Naive thymus-derived CD4-positive, alpha-beta T cell (primary cell): ENCODE results near the gene KCNN4. TPM values are rescaled to one million over a fixed set of nuclear protein-coding genes. Genes with fewer than 3 reads are reported as not detected.

Source experiments
- ATAC-seq: fragments of 150-1000 bp; cut with Tn5 transposase; 2 replicates; pipeline ENCODE4 v1.10.0; 2021; ENCODE audit warnings: mild to moderate bottlenecking, moderate library complexity
- CTCF ChIA-PET: fragments of 350-600 bp; sonication (Branson Sonifier 250); formaldehyde crosslinking; loops from one replicate; lab custom pipeline; 2021; ENCODE audit warnings: antibody characterized with exemption; lab: Charles Lee
- POLR2A ChIA-PET: fragments of 350-600 bp; sonication (Branson Sonifier 250); formaldehyde crosslinking; loops from one replicate; lab custom pipeline; 2021; ENCODE audit warnings: antibody characterized with exemption, inconsistent platforms; lab: Charles Lee
- DNase-seq, 9 donors: peaks; one replicate each; pipeline versions ENCODE4 v3.0.0 to v3.0.0-alpha.2; 2020 to 2022; ENCODE audit warnings: mixed read lengths in 1 of 9
- H3K27ac ChIP-seq: one replicate; pipeline ENCODE4 v1.7.0; 2013; ENCODE audit warnings: mild to moderate bottlenecking, low read depth, low read length, moderate library complexity
- H3K27me3 ChIP-seq, 2 donors: one replicate each; pipeline ENCODE4 v1.7.0; 2013; ENCODE audit warnings: low read length in 2 of 2, mild to moderate bottlenecking in 2 of 2, moderate library complexity in 2 of 2; ENCODE audit not compliant: control insufficient read depth in 2 of 2, insufficient read depth in 2 of 2
- H3K36me3 ChIP-seq, 3 experiments: 1 replicate in 2 of 3; 2 replicates in 1 of 3; pipeline ENCODE4 v1.7.0; 2013; ENCODE audit warnings: low read length in 3 of 3, mild to moderate bottlenecking in 3 of 3, moderate library complexity in 1 of 3; ENCODE audit not compliant: insufficient read depth in 3 of 3, control insufficient read depth in 2 of 3
- H3K4me1 ChIP-seq, 2 donors: one replicate each; pipeline ENCODE4 v1.7.0; 2013; ENCODE audit warnings: low read length in 2 of 2, mild to moderate bottlenecking in 2 of 2, moderate library complexity in 1 of 2; ENCODE audit not compliant: control insufficient read depth in 2 of 2, insufficient read depth in 2 of 2
- H3K4me3 ChIP-seq: 2 replicates; pipeline ENCODE4 v1.7.0; 2013; ENCODE audit warnings: mild to moderate bottlenecking, low read length
- H3K9me3 ChIP-seq, 3 experiments: 1 replicate in 2 of 3; 2 replicates in 1 of 3; pipeline ENCODE4 v1.7.0; 2013; ENCODE audit warnings: low read length in 3 of 3; ENCODE audit not compliant: control insufficient read depth in 2 of 3
- H3K27ac Mint-ChIP-seq, 9 donors: one replicate each; pipeline ENCODE4 v1.8.0; 2020 to 2022; ENCODE audit warnings: mixed read lengths in 9 of 9, mild to moderate bottlenecking in 8 of 9, moderate library complexity in 5 of 9, inconsistent platforms in 2 of 9
- H3K27me3 Mint-ChIP-seq, 5 donors: one replicate each; pipeline ENCODE4 v1.8.0; 2021 to 2022; ENCODE audit warnings: mixed read lengths in 5 of 5, mild to moderate bottlenecking in 1 of 5
- H3K36me3 Mint-ChIP-seq, 5 donors: one replicate each; pipeline ENCODE4 v1.8.0; 2020 to 2022; ENCODE audit warnings: mixed read lengths in 5 of 5, mild to moderate bottlenecking in 3 of 5, inconsistent platforms in 1 of 5
- H3K4me1 Mint-ChIP-seq, 7 donors: one replicate each; pipeline ENCODE4 v1.8.0; 2020 to 2022; ENCODE audit warnings: mixed read lengths in 7 of 7, mild to moderate bottlenecking in 3 of 7, inconsistent platforms in 1 of 7
- H3K4me3 Mint-ChIP-seq, 10 donors: one replicate each; pipeline ENCODE4 v1.8.0; 2020 to 2022; ENCODE audit warnings: mild to moderate bottlenecking in 10 of 10, mixed read lengths in 10 of 10, moderate library complexity in 6 of 10, inconsistent platforms in 2 of 10
- H3K9me3 Mint-ChIP-seq, 11 donors: one replicate each; pipeline ENCODE4 v1.8.0; 2020 to 2022; ENCODE audit warnings: mixed read lengths in 11 of 11, mild to moderate bottlenecking in 4 of 11, inconsistent platforms in 1 of 11, moderate library complexity in 1 of 11
- intact Hi-C, 2 donors: fragments of 100-400 bp; cut with micrococcal nuclease; formaldehyde crosslinking; loops; one replicate each; pipeline ENCODE4 v1.15.1; 2023
- polyA plus RNA-seq, 2 donors: library from polyadenylated mRNA; unstranded; fragments of 300-500 nt; fragmentation: Illumina TruSeq; gene quantifications; one replicate each; pipeline ENCODE4 v1.2.3, GENCODE V29; 2021
- total RNA-seq, 6 experiments: library from RNA in 5 of 6; stranded (reverse) in 5 of 6; gene quantifications; 1 replicate in 5 of 6; 2 replicates in 1 of 6; pipeline ENCODE4 v1.2.3 and lab custom pipeline; 2021 to 2026

The KCNN4 gene
- total and polyA plus RNA-seq, 7 experiments from 2014 or later = 8.1 to 53.4 (median 17.3) TPM

GRCh38 chr19:43729919-43730318 is 50.9 kb downstream of the KCNN4 start:
- Histone ChIP-seq H3K27ac (no peak overlapping the region), H3K36me3 (peaks cover 6 to 65% (median 18%) of the 10 kb centered on the region in 3 experiments), H3K4me1 (no peaks in the 10 kb centered on the region), H3K9me3 (no peaks in the 10 kb centered on the region), H3K4me3 (no peak overlapping the region), H3K27me3 (no peaks in the 10 kb centered on the region)
- peaks cover 0 to 10% (median 6%) of the 10 kb centered on the region in 7 donors for H3K4me1 Mint-ChIP-seq
- no peak overlapping the region for H3K4me3 Mint-ChIP-seq
- DNase-seq = no peak
- POLR2A ChIA-PET = no interaction called here
- ATAC-seq = no peak
- no peaks in the 10 kb centered on the region for H3K9me3 Mint-ChIP-seq
- H3K36me3 Mint-ChIP-seq = peaks cover 5 to 52% (median 28%) of the 10 kb centered on the region in 5 donors
- H3K27me3 Mint-ChIP-seq = no peaks in the 10 kb centered on the region
- intact Hi-C loops = no loop called here
- peak overlapping the region in 5 of 9 donors; percentile 6 to 78 (median 38) for H3K27ac Mint-ChIP-seq
- CTCF ChIA-PET = no interaction called here

GRCh38 chr19:43727593-43727853 is 53.2 kb downstream of the KCNN4 start:
- H3K9me3 Mint-ChIP-seq = no peaks in the 10 kb centered on the region
- intact Hi-C loops = no loop called here
- DNase-seq (no peak), ATAC-seq (no peak)
- ChIA-PET CTCF (no interaction called here), POLR2A (no interaction called here)
- no peak overlapping the region for H3K4me3 Mint-ChIP-seq
- Histone ChIP-seq H3K36me3 (peaks cover 6 to 41% (median 8%) of the 10 kb centered on the region in 3 experiments), H3K27ac (no peak overlapping the region), H3K27me3 (no peaks in the 10 kb centered on the region), H3K4me1 (no peaks in the 10 kb centered on the region), H3K4me3 (no peak overlapping the region), H3K9me3 (no peaks in the 10 kb centered on the region)
- H3K36me3 Mint-ChIP-seq = peaks cover 0 to 38% (median 18%) of the 10 kb centered on the region in 5 donors
- no peaks in the 10 kb centered on the region for H3K27me3 Mint-ChIP-seq
- peaks cover 0 to 12% (median 6%) of the 10 kb centered on the region in 7 donors for H3K4me1 Mint-ChIP-seq
- H3K27ac Mint-ChIP-seq = no peak overlapping the region

GRCh38 chr19:43726736-43727592 is 53.8 kb downstream of the KCNN4 start:
- Mint-ChIP-seq H3K36me3 (peaks cover 0 to 32% (median 16%) of the 10 kb centered on the region in 5 donors), H3K4me1 (peaks cover 0 to 12% (median 6%) of the 10 kb centered on the region in 7 donors), H3K27me3 (no peaks in the 10 kb centered on the region), H3K27ac (peak overlapping the region in 4 of 9 donors; percentile 21 to 72 (median 45)), H3K9me3 (no peaks in the 10 kb centered on the region), H3K4me3 (no peak overlapping the region)
- CTCF ChIA-PET = no interaction called here
- no peaks in the 10 kb centered on the region for H3K4me1 ChIP-seq
- H3K27me3 ChIP-seq = no peaks in the 10 kb centered on the region
- H3K9me3 ChIP-seq = no peaks in the 10 kb centered on the region
- DNase-seq (no peak), ATAC-seq (no peak)
- no peak overlapping the region for H3K4me3 ChIP-seq
- POLR2A ChIA-PET = no interaction called here
- H3K27ac ChIP-seq = no peak overlapping the region
- peaks cover under 1 to 36% (median 4%) of the 10 kb centered on the region in 3 experiments for H3K36me3 ChIP-seq
- intact Hi-C loops = no loop called here

- DNase-seq = no peak
- ChIA-PET POLR2A (interaction anchor here (0.6 kb wide), 1 partner anchor 62 kb away, joined by 4 read pairs; no protein-coding TSS in a partner anchor), CTCF (no interaction called here)
- no peak overlapping the region for H3K4me3 Mint-ChIP-seq
- Histone ChIP-seq H3K4me3 (no peak overlapping the region), H3K9me3 (no peaks in the 10 kb centered on the region), H3K36me3 (peaks cover 0 to 21% (median 0%) of the 10 kb centered on the region in 3 experiments), H3K4me1 (no peaks in the 10 kb centered on the region), H3K27me3 (no peaks in the 10 kb centered on the region), H3K27ac (no peak overlapping the region)
- H3K36me3 Mint-ChIP-seq = peaks cover 0 to 24% (median 12%) of the 10 kb centered on the region in 5 donors
- peaks cover 0 to 12% (median 6%) of the 10 kb centered on the region in 7 donors for H3K4me1 Mint-ChIP-seq
- peak; percentile 40 for ATAC-seq
- no peaks in the 10 kb centered on the region for H3K9me3 Mint-ChIP-seq
- H3K27me3 Mint-ChIP-seq = no peaks in the 10 kb centered on the region
- H3K27ac Mint-ChIP-seq = peak overlapping the region in 6 of 9 donors; percentile 2 to 51 (median 30)
- intact Hi-C loops = no loop called here
These were observed 55.3 kb downstream of the KCNN4 start for GRCh38 chr19:43725468-43725867.

- H3K4me3 Mint-ChIP-seq = no peak overlapping the region
- no peaks in the 10 kb centered on the region for H3K27me3 ChIP-seq
- intact Hi-C loops = loop anchor here in 1 of 2 donors (5.0 kb wide), 1 partner anchor 58 kb away; no protein-coding TSS in a partner anchor
- peak overlapping the region in 1 of 9 donors; percentile 28 for H3K27ac Mint-ChIP-seq
- ATAC-seq = no peak
- no peaks in the 10 kb centered on the region for H3K4me1 ChIP-seq
- ChIA-PET POLR2A (interaction anchor here (0.6 kb wide), 1 partner anchor 62 kb away, joined by 4 read pairs; no protein-coding TSS in a partner anchor), CTCF (no interaction called here)
- peaks cover 0 to 12% (median 6%) of the 10 kb centered on the region in 7 donors for H3K4me1 Mint-ChIP-seq
- no peak overlapping the region for H3K27ac ChIP-seq
- H3K36me3 ChIP-seq = peaks cover 0 to 15% (median 0%) of the 10 kb centered on the region in 3 experiments
- no peaks in the 10 kb centered on the region for H3K27me3 Mint-ChIP-seq
- H3K9me3 Mint-ChIP-seq = no peaks in the 10 kb centered on the region
- DNase-seq = no peak
- H3K36me3 Mint-ChIP-seq = peaks cover 0 to 20% (median 9%) of the 10 kb centered on the region in 5 donors
- no peak overlapping the region for H3K4me3 ChIP-seq
- no peaks in the 10 kb centered on the region for H3K9me3 ChIP-seq
These were observed 55.9 kb downstream of the KCNN4 start for GRCh38 chr19:43724896-43725295.

GRCh38 chr19:43723588-43723987 is 57.2 kb downstream of the KCNN4 start:
- ChIA-PET CTCF (no interaction called here), POLR2A (interaction anchor here (1.1 kb wide), 1 partner anchor 55 kb away, joined by 3 read pairs; no protein-coding TSS in a partner anchor)
- Histone ChIP-seq H3K4me1 (no peaks in the 10 kb centered on the region), H3K9me3 (no peaks in the 10 kb centered on the region), H3K27me3 (no peaks in the 10 kb centered on the region), H3K27ac (no peak overlapping the region), H3K36me3 (peaks cover 0 to 2% (median 0%) of the 10 kb centered on the region in 3 experiments), H3K4me3 (no peak overlapping the region)
- Mint-ChIP-seq H3K4me3 (no peak overlapping the region), H3K27me3 (no peaks in the 10 kb centered on the region), H3K36me3 (peaks cover 0 to 8% (median 5%) of the 10 kb centered on the region in 5 donors), H3K4me1 (peaks cover 0 to 12% (median 6%) of the 10 kb centered on the region in 7 donors), H3K9me3 (no peaks in the 10 kb centered on the region), H3K27ac (no peak overlapping the region)
- DNase-seq (no peak), ATAC-seq (no peak)
- intact Hi-C loops = loop anchor here in 1 of 2 donors (5.0 kb wide), 1 partner anchor 56 kb away; no protein-coding TSS in a partner anchor
